Erythroblast (primary cell): ENCODE data around the gene BAIAP2.
"Not testable (repeated sequence)": the region's sequence is repeated elsewhere in the genome, so short reads cannot be mapped to it uniquely, and the experiment has no call there.

Source experiments
- DNase-seq, 2 experiments: peaks; one replicate each; lab custom pipeline; 2025; lab: John Stamatoyannopoulos, UW
- GATA1 ChIP-seq: IDR thresholded peaks from 2 replicates; pipeline ENCODE4 v1.6.1; 2011; ENCODE audit warnings: low read depth, mild to moderate bottlenecking, control low read depth, low read length, moderate library complexity
- POLR2A ChIP-seq: IDR thresholded peaks from 2 replicates; pipeline ENCODE4 v1.6.1; 2011; ENCODE audit warnings: mild to moderate bottlenecking, low read length

The BAIAP2 gene

GRCh38 chr17:81010935-81011334, 24.0 kb upstream of the BAIAP2 start:
- no peak for DNase-seq
- TF ChIP-seq POLR2A (no peak), GATA1 (no peak)

GRCh38 chr17:81011951-81012350, 23.0 kb upstream of the BAIAP2 start:
- no peak for DNase-seq
- TF ChIP-seq POLR2A: no peak
- no peak for TF ChIP-seq GATA1

- TF ChIP-seq POLR2A (no peak), GATA1 (no peak)
- no peak for DNase-seq
These were observed 22.1 kb upstream of the BAIAP2 start for GRCh38 chr17:81012574-81013447.

GRCh38 chr17:81013642-81014041, 21.3 kb upstream of the BAIAP2 start:
- TF ChIP-seq GATA1 (no peak), POLR2A (no peak)
- no peak for DNase-seq

- DNase-seq: no peak
- TF ChIP-seq POLR2A: no peak
- no peak for TF ChIP-seq GATA1
These were observed 19.8 kb upstream of the BAIAP2 start for GRCh38 chr17:81015136-81015535.

- no peak for DNase-seq
- TF ChIP-seq POLR2A: no peak
- no peak for TF ChIP-seq GATA1
These were observed 18.4 kb upstream of the BAIAP2 start for GRCh38 chr17:81016575-81016974.

- not testable (repeated sequence) for DNase-seq
These were observed 17.6 kb upstream of the BAIAP2 start for GRCh38 chr17:81017330-81017729.

- DNase-seq: peak; percentile 41 to 48
- no peak for TF ChIP-seq GATA1
- peak; percentile 71 for TF ChIP-seq POLR2A
These were observed 16.7 kb upstream of the BAIAP2 start for GRCh38 chr17:81018044-81018802.

GRCh38 chr17:81019563-81020442, 15.1 kb upstream of the BAIAP2 start:
- no peak for DNase-seq
- TF ChIP-seq GATA1: no peak
- TF ChIP-seq POLR2A: no peak

GRCh38 chr17:81020443-81020766, 14.5 kb upstream of the BAIAP2 start:
- no peak for TF ChIP-seq GATA1
- no peak for TF ChIP-seq POLR2A
- DNase-seq: no peak

- peak; percentile 40 to 48 for DNase-seq
- no peak for TF ChIP-seq GATA1
- TF ChIP-seq POLR2A: no peak
These were observed 14.0 kb upstream of the BAIAP2 start for GRCh38 chr17:81020767-81021497.

- TF ChIP-seq GATA1 (no peak), POLR2A (no peak)
- no peak for DNase-seq
These were observed 13.2 kb upstream of the BAIAP2 start for GRCh38 chr17:81021531-81022343.
